ENCODE data around the gene IL18RAP. TPM values are rescaled to one million over a fixed set of nuclear protein-coding genes. Genes with fewer than 3 reads are reported as not detected.

The IL18RAP gene
- total and polyA plus RNA-seq, 2 donors from 2014 or later: 2.0 TPM; not detected in 1

DNA sequence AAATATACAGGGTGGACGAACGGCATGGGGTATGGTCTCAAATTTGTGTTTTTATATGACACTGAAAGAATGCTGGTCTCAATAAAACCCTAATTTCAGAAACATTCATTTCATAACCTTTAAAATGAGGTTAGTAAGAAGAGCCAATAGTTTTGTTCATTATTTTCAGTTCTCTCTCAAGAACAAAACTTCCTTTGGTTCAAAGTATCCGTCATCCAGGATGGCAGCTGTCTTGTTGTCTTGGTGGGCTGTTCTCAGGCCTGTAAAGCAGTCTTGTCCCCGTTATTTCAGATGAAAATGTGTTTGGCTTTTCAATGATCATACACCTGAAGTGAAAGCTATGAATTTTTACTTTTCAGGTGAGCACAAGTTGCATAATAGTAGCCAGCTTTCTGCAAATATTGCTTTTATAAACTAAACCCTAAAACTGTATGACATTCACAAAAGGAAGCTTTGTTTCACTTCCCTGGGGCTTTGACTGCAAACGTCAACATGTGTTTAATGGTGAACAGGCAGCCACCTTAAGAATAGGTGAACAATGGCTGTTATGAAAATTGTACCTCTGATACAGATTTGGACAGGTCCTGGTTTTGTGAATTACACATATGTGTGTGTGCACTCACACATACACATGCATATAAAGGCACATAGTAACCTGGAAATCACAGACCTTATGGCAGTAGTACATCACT is 2.6 kb downstream of the IL18RAP start:
- Histone ChIP-seq H3K4me3 (ENCODE audit: low read length in 3 of 3) (no peak overlapping the region), H3K36me3 (ENCODE audit: control insufficient read depth in 2 of 3, insufficient read depth in 3 of 3, low read length in 3 of 3) (no peaks in the 10 kb centered on the region), H3K27me3 (ENCODE audit: control insufficient read depth, insufficient read depth, low read length) (no peaks in the 10 kb centered on the region), H3K27ac (ENCODE audit: low read depth in 2 of 2, low read length in 2 of 2) (no peak overlapping the region), H3K9me3 (ENCODE audit: control insufficient read depth in 2 of 3, insufficient read depth in 1 of 3, low read length in 3 of 3) (no peaks in the 10 kb centered on the region), H3K9ac (ENCODE audit: low read length in 3 of 3) (no peak overlapping the region), H3K4me1 (ENCODE audit: control insufficient read depth in 2 of 3, insufficient read depth in 2 of 3, low read depth in 1 of 3, low read length in 3 of 3) (no peaks in the 10 kb centered on the region)
- TF ChIP-seq CTCF (IDR thresholded peaks at IDR 0.05; ENCODE audit: borderline replicate concordance, extremely low read depth, insufficient read depth): no peak
- FAIRE-seq (no peak), DNase-seq (no peak)
- intact Hi-C loops (cut with DNase I): no loop called here

DNA sequence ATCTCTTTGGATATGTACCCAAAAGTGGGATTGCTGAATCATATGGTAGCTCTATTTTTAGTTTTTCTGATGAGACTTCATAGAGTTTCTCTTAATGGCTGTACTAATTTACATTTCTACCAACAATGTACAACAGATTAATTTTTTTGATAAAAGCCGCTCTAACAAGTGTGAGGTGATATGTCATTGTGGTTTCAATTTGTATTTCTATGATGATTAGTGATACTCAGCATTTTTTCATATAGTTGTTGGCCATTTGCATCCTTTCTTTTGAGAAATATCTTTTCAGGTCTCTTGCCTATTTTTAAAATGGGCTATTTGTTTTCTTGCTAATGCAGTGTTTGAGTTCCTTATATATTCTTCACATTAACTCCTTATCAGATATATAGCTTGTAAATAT is 4.3 kb downstream of the IL18RAP start:
- no peak for TF ChIP-seq CTCF (IDR thresholded peaks at IDR 0.05; ENCODE audit: borderline replicate concordance, extremely low read depth, insufficient read depth)
- H3K36me3 ChIP-seq (ENCODE audit: control insufficient read depth in 2 of 3, insufficient read depth in 3 of 3, low read length in 3 of 3): no peaks in the 10 kb centered on the region
- H3K4me3 ChIP-seq (ENCODE audit: low read length in 3 of 3): no peak overlapping the region
- intact Hi-C loops (cut with DNase I): no loop called here
- no peaks in the 10 kb centered on the region for H3K9me3 ChIP-seq (ENCODE audit: control insufficient read depth in 2 of 3, insufficient read depth in 1 of 3, low read length in 3 of 3)
- H3K4me1 ChIP-seq (ENCODE audit: control insufficient read depth in 2 of 3, insufficient read depth in 2 of 3, low read depth in 1 of 3, low read length in 3 of 3): no peaks in the 10 kb centered on the region
- no peak overlapping the region for H3K9ac ChIP-seq (ENCODE audit: low read length in 3 of 3)
- FAIRE-seq (no peak), DNase-seq (no peak)
- H3K27ac ChIP-seq (ENCODE audit: low read depth in 2 of 2, low read length in 2 of 2): no peak overlapping the region
- no peaks in the 10 kb centered on the region for H3K27me3 ChIP-seq (ENCODE audit: control insufficient read depth, insufficient read depth, low read length)

DNA sequence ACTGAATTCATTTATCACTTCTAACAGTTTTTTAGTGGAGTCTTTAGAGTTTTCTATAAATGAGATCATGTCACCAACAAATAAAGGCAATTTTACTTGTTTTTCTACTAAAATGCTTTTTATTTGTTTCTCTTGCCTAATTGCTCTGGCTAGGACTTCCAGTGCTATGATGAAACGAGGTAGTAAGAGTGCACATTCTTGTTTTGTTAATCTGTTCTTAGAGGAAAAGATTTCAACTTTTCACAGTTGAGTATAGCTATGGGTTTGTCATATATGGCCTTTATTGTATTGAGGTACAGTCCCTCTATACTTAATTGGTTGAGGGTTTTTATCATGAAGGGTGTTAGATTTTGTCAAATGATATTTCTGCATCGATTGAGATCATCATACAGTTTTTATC is 5.6 kb downstream of the IL18RAP start:
- Histone ChIP-seq H3K9ac (ENCODE audit: low read length in 3 of 3) (no peak overlapping the region), H3K9me3 (ENCODE audit: control insufficient read depth in 2 of 3, insufficient read depth in 1 of 3, low read length in 3 of 3) (no peaks in the 10 kb centered on the region), H3K27ac (ENCODE audit: low read depth in 2 of 2, low read length in 2 of 2) (no peak overlapping the region), H3K27me3 (ENCODE audit: control insufficient read depth, insufficient read depth, low read length) (no peaks in the 10 kb centered on the region), H3K4me1 (ENCODE audit: control insufficient read depth in 2 of 3, insufficient read depth in 2 of 3, low read depth in 1 of 3, low read length in 3 of 3) (no peaks in the 10 kb centered on the region), H3K4me3 (ENCODE audit: low read length in 3 of 3) (no peak overlapping the region), H3K36me3 (ENCODE audit: control insufficient read depth in 2 of 3, insufficient read depth in 3 of 3, low read length in 3 of 3) (no peaks in the 10 kb centered on the region)
- FAIRE-seq (no peak), DNase-seq (no peak)
- intact Hi-C loops (cut with DNase I): no loop called here
- no peak for TF ChIP-seq CTCF (IDR thresholded peaks at IDR 0.05; ENCODE audit: borderline replicate concordance, extremely low read depth, insufficient read depth)

- no peaks in the 10 kb centered on the region for H3K27me3 ChIP-seq (ENCODE audit: control insufficient read depth, insufficient read depth, low read length)
- no peaks in the 10 kb centered on the region for H3K9me3 ChIP-seq (ENCODE audit: control insufficient read depth in 2 of 3, insufficient read depth in 1 of 3, low read length in 3 of 3)
- no peaks in the 10 kb centered on the region for H3K4me1 ChIP-seq (ENCODE audit: control insufficient read depth in 2 of 3, insufficient read depth in 2 of 3, low read depth in 1 of 3, low read length in 3 of 3)
- FAIRE-seq: no peak
- no peaks in the 10 kb centered on the region for H3K36me3 ChIP-seq (ENCODE audit: control insufficient read depth in 2 of 3, insufficient read depth in 3 of 3, low read length in 3 of 3)
- H3K27ac ChIP-seq (ENCODE audit: low read depth in 2 of 2, low read length in 2 of 2): no peak overlapping the region
- intact Hi-C loops (cut with DNase I): no loop called here
- TF ChIP-seq CTCF (IDR thresholded peaks at IDR 0.05; ENCODE audit: borderline replicate concordance, extremely low read depth, insufficient read depth): no peak
- H3K9ac ChIP-seq (ENCODE audit: low read length in 3 of 3): no peak overlapping the region
- no peak overlapping the region for H3K4me3 ChIP-seq (ENCODE audit: low read length in 3 of 3)
- no peak for DNase-seq
Measured at GRCh38 chr2:102432386-102432785, 9.4 kb downstream of the IL18RAP start.
